ENCODE data around the gene PRDM5. TPM values are rescaled to one million over a fixed set of nuclear protein-coding genes. Genes with fewer than 3 reads are reported as not detected.

Gene PRDM5
- total and polyA plus RNA-seq, 10 of the 15 experiments (the other 5 are each of a cell fraction or from before 2014, with no cell fraction given): 0.07 TPM; not detected in 9

- no TSS peak for BruUV-seq (replicated peaks)
- ChIA-PET POLR2A (no interaction called here), CTCF (no interaction called here), RAD21 (ENCODE audit: unreplicated experiment) (no interaction called here), SMC1A (ENCODE audit: uncharacterized antibody, unreplicated experiment) (no interaction called here)
- intact Hi-C loops (cut with micrococcal nuclease; ENCODE audit: unreplicated experiment): no loop called here
- ATAC-seq (no peak), DNase-seq (ENCODE audit: low read depth, low spot score) (no peak), FAIRE-seq (peak; percentile 44)
- Histone ChIP-seq H3K36me3 (ENCODE audit: control insufficient read depth in 2 of 2, insufficient read depth in 2 of 2, low read length in 1 of 2) (no peaks in the 10 kb centered on the region), H3K9ac (ENCODE audit: control insufficient read depth, insufficient read depth, low read length) (no peak overlapping the region), H3K4me1 (ENCODE audit: control insufficient read depth, insufficient read depth, low read length) (no peaks in the 10 kb centered on the region), H3K4me2 (ENCODE audit: control insufficient read depth, insufficient read depth) (no peak overlapping the region), H3K27me3 (replicated peaks in 1 of 2; ENCODE audit: control insufficient read depth in 2 of 2, insufficient read depth in 2 of 2, low read length in 1 of 2) (peaks cover 0 to 3% of the 10 kb centered on the region in 2 experiments; a peak in 1 of 4 replicates), H3K9me3 (replicated peaks; ENCODE audit: control insufficient read depth, insufficient read depth, low read length) (no peaks in the 10 kb centered on the region), H2AFZ (ENCODE audit: control insufficient read depth, low read depth, low read length) (no peak overlapping the region), H3K79me2 (ENCODE audit: control insufficient read depth, insufficient read depth, low read length) (no peaks in the 10 kb centered on the region), H4K20me1 (ENCODE audit: control insufficient read depth, insufficient read depth) (no peaks in the 10 kb centered on the region), H3K27ac (ENCODE audit: control insufficient read depth, insufficient read depth) (no peak overlapping the region), H3K4me3 (no peak overlapping the region)
- in situ Hi-C loops (cut with MboI): no loop called here
- WGBS (ENCODE audit: insufficient coverage, insufficient replicate concordance, low lambda C conversion rate, missing lambda C conversion rate): 0% methylated on average over 1 of the region's 1 CpG
- TF ChIP-seq FOS (IDR thresholded peaks at IDR 0.05; ENCODE audit: borderline replicate concordance, extremely low read depth, insufficient read length) (no peak), TAF1 (IDR thresholded peaks at IDR 0.05; ENCODE audit: borderline replicate concordance, low read depth, low read length) (no peak), BCL3 (IDR thresholded peaks at IDR 0.05; ENCODE audit: borderline replicate concordance, insufficient read depth, low read depth, low read length, poor library complexity, severe bottlenecking) (no peak), KLF5 (IDR thresholded peaks at IDR 0.05; ENCODE audit: partially characterized antibody) (no peak), PRDM15 (CRISPR knock-in tag; IDR thresholded peaks at IDR 0.05) (no peak), SIX5 (IDR thresholded peaks at IDR 0.05; ENCODE audit: low read depth, low read length, severe bottlenecking) (no peak), CHD4 (IDR thresholded peaks at IDR 0.05) (no peak), MYC (IDR thresholded peaks at IDR 0.05; ENCODE audit: insufficient read depth, insufficient read length, insufficient replicate concordance, low read length, severe bottlenecking) (no peak), NR2C2 (IDR thresholded peaks at IDR 0.05; ENCODE audit: borderline replicate concordance, control insufficient read depth, insufficient read length, low read depth) (no peak), CHD1 (IDR thresholded peaks at IDR 0.05; ENCODE audit: low read depth, low read length) (no peak), ZBTB11 (CRISPR knock-in tag; IDR thresholded peaks at IDR 0.05) (no peak), ZZZ3 (IDR thresholded peaks at IDR 0.05; ENCODE audit: control insufficient read depth, insufficient read length, low read depth) (no peak), POLR2AphosphoS2 (IDR thresholded peaks at IDR 0.05; ENCODE audit: low read depth, low read length) (no peak), BACH1 (IDR thresholded peaks at IDR 0.05; ENCODE audit: borderline replicate concordance) (no peak), YBX1 (IDR thresholded peaks at IDR 0.05) (no peak), SMARCA5 (IDR thresholded peaks at IDR 0.05) (no peak), ATF3 (IDR thresholded peaks at IDR 0.05; ENCODE audit: borderline replicate concordance, extremely low read depth, low read depth, low read length) (no peak)
These were observed 56.5 kb downstream of the PRDM5 start for GRCh38 chr4:120865985-120866384.
